GM23338 (cell line): ENCODE results near the gene TBC1D9B. TPM values are rescaled to one million over a fixed set of nuclear protein-coding genes. Genes with fewer than 3 reads are reported as not detected.

Experiments used
- ATAC-seq: fragments of 200-7000 bp; cut with Tn5 transposase; 3 replicates; pipeline ENCODE4 v1.9.1; 2020
- DNase-seq: peaks from one replicate; pipeline ENCODE4 v3.0.0-alpha.2; 2015; ENCODE audit warnings: low spot score
- H2AFZ ChIP-seq: fragments of 200-600 bp; sonication (generic); 2 replicates; pipeline ENCODE4 v1.8.0; 2016; ENCODE audit warnings: antibody characterized with exemption, mild to moderate bottlenecking, moderate library complexity
- H3F3A ChIP-seq: fragments of 200-600 bp; sonication (generic); replicated peaks from 2 replicates; pipeline ENCODE4 v1.8.0; 2017; ENCODE audit warnings: antibody characterized with exemption, mixed run types, low read depth
- H3K27ac ChIP-seq: fragments of 200-600 bp; sonication (generic); 2 replicates; pipeline ENCODE4 v1.6.1; 2016; ENCODE audit warnings: low read depth
- H3K27me3 ChIP-seq: fragments of 200-600 bp; sonication (generic); 2 replicates; pipeline ENCODE4 v1.8.0; 2016; ENCODE audit warnings: mild to moderate bottlenecking, mixed run types, moderate library complexity; ENCODE audit not compliant: insufficient read depth
- H3K36me3 ChIP-seq: fragments of 200-600 bp; sonication (generic); 2 replicates; pipeline ENCODE4 v1.8.0; 2016; ENCODE audit warnings: mild to moderate bottlenecking; ENCODE audit not compliant: insufficient read depth
- H3K4me1 ChIP-seq: fragments of 200-600 bp; sonication (generic); 2 replicates; pipeline ENCODE4 v1.8.0; 2016; ENCODE audit warnings: mild to moderate bottlenecking, moderate library complexity; ENCODE audit not compliant: insufficient read depth
- H3K4me2 ChIP-seq: fragments of 200-600 bp; sonication (generic); 2 replicates; pipeline ENCODE4 v1.7.1; 2017; ENCODE audit warnings: mixed run types
- H3K4me3 ChIP-seq: fragments of 200-600 bp; sonication (generic); 2 replicates; pipeline ENCODE4 v1.6.1; 2016; ENCODE audit warnings: mixed run types
- H3K79me2 ChIP-seq: fragments of 200-600 bp; sonication (generic); replicated peaks from 2 replicates; pipeline ENCODE4 v1.8.0; 2017; ENCODE audit warnings: mild to moderate bottlenecking; ENCODE audit not compliant: insufficient read depth
- H3K9me2 ChIP-seq: fragments of 200-600 bp; sonication (generic); 2 replicates; pipeline ENCODE4 v1.8.0; 2017; ENCODE audit not compliant: insufficient read depth
- H4K20me1 ChIP-seq: fragments of 200-600 bp; sonication (generic); replicated peaks from 2 replicates; pipeline ENCODE4 v1.8.0; 2017; ENCODE audit warnings: mild to moderate bottlenecking; ENCODE audit not compliant: insufficient read depth
- H3K27ac Mint-ChIP-seq: 2 replicates; pipeline ENCODE4 v1.8.0; 2020; ENCODE audit warnings: inconsistent platforms, mild to moderate bottlenecking, moderate library complexity, mixed read lengths
- H3K27me3 Mint-ChIP-seq: 3 replicates; pipeline ENCODE4 v1.8.0; 2022; ENCODE audit warnings: low read depth, mild to moderate bottlenecking, moderate library complexity, mixed read lengths, inconsistent platforms; ENCODE audit not compliant: insufficient read depth, poor library complexity
- H3K36me3 Mint-ChIP-seq: 3 replicates; pipeline ENCODE4 v1.8.0; 2021; ENCODE audit warnings: low read depth, mild to moderate bottlenecking, inconsistent platforms, moderate library complexity, mixed read lengths
- H3K4me1 Mint-ChIP-seq: 3 replicates; pipeline ENCODE4 v1.8.0; 2020; ENCODE audit warnings: mild to moderate bottlenecking, inconsistent platforms, mixed read lengths
- H3K4me3 Mint-ChIP-seq: 3 replicates; pipeline ENCODE4 v1.8.0; 2021; ENCODE audit warnings: moderate library complexity, mild to moderate bottlenecking, inconsistent platforms, mixed read lengths
- H3K9me3 Mint-ChIP-seq: 3 replicates; pipeline ENCODE4 v1.8.0; 2020; ENCODE audit warnings: moderate library complexity, mild to moderate bottlenecking, inconsistent platforms, mixed read lengths
- CREB1 ChIP-seq: fragments of 250-450 bp; sonication (Bioruptor Pico); IDR thresholded peaks from 2 replicates; pipeline ENCODE4 v1.5.0; 2020; ENCODE audit warnings: low read depth, mild to moderate bottlenecking, moderate library complexity
- EZH2 ChIP-seq: fragments of 200-600 bp; sonication (generic); IDR thresholded peaks from one replicate; pipeline ENCODE4 v1.8.0; 2017; ENCODE audit warnings: antibody characterized with exemption, mild to moderate bottlenecking, low read depth; ENCODE audit not compliant: unreplicated experiment
- EZH2phosphoT487 ChIP-seq: fragments of 200-600 bp; sonication (generic); IDR thresholded peaks from one replicate; pipeline ENCODE4 v1.8.1; 2018; ENCODE audit warnings: antibody characterized with exemption; ENCODE audit not compliant: unreplicated experiment
- JUNB ChIP-seq: IDR thresholded peaks from one replicate; pipeline ENCODE4 v1.6.1; 2016; ENCODE audit warnings: antibody characterized with exemption; ENCODE audit not compliant: unreplicated experiment
- NANOG ChIP-seq: IDR thresholded peaks from 2 replicates; pipeline ENCODE4 v1.6.1; 2016; ENCODE audit warnings: antibody characterized with exemption, borderline replicate concordance
- POLR2AphosphoS5 ChIP-seq: IDR thresholded peaks from 2 replicates; pipeline ENCODE4 v1.6.1; 2016; ENCODE audit warnings: antibody characterized with exemption, low read depth
- STAT1 ChIP-seq: IDR thresholded peaks from one replicate; pipeline ENCODE4 v1.6.1; 2016; ENCODE audit warnings: antibody characterized with exemption; ENCODE audit not compliant: unreplicated experiment
- ZNF114 ChIP-seq: fragments of 250-450 bp; sonication (Bioruptor Pico); IDR thresholded peaks from 2 replicates; pipeline ENCODE4 v1.5.0; 2020; ENCODE audit warnings: mild to moderate bottlenecking, moderate library complexity
- ZNF331 ChIP-seq: fragments of 250-450 bp; sonication (Bioruptor Pico); IDR thresholded peaks from 2 replicates; pipeline ENCODE4 v1.5.0; 2020; ENCODE audit warnings: low read depth, mild to moderate bottlenecking, moderate library complexity
- polyA plus RNA-seq: library from polyadenylated mRNA; unstranded; fragments of >200 nt; fragmentation: Nextera tagmentation; extraction: Ambion mirVana; gene quantifications from 2 replicates; pipeline ENCODE4 v1.2.1, GENCODE V29; 2016
- total RNA-seq: library from RNA; depleted of rRNA; stranded (reverse); fragments of >200 nt; shearing (Covaris generic); gene quantifications from 2 replicates; pipeline ENCODE4 v1.2.3, GENCODE V29; 2014
- TF ChIP-seq, protein P1 (sequence below), 2 experiments: fragments of 200-600 bp in 1 of 2; sonication (generic) in 1 of 2; conservative IDR thresholded peaks; 2 replicates each; pipeline versions ENCODE4 v1.5.1 to v1.6.1; 2016 to 2017; ENCODE audit warnings: antibody characterized with exemption in 2 of 2, low read depth in 2 of 2, mild to moderate bottlenecking in 2 of 2, moderate library complexity in 1 of 2
- TF ChIP-seq, protein P2 (sequence below): IDR thresholded peaks from one replicate; pipeline ENCODE4 v1.6.1; 2018; ENCODE audit warnings: antibody characterized with exemption; ENCODE audit not compliant: unreplicated experiment
- TF ChIP-seq, protein P3 (sequence below): fragments of 250-450 bp; sonication (Bioruptor Pico); IDR thresholded peaks from 2 replicates; pipeline ENCODE4 v1.5.0; 2020; ENCODE audit warnings: mild to moderate bottlenecking, moderate library complexity
- TF ChIP-seq, protein P4 (sequence below): IDR thresholded peaks from 2 replicates; pipeline ENCODE4 v1.6.1; 2016; ENCODE audit warnings: antibody characterized with exemption

TBC1D9B gene
- total and polyA plus RNA-seq, 2 experiments from 2014 or later: 19.0 to 38.0 TPM

DNA sequence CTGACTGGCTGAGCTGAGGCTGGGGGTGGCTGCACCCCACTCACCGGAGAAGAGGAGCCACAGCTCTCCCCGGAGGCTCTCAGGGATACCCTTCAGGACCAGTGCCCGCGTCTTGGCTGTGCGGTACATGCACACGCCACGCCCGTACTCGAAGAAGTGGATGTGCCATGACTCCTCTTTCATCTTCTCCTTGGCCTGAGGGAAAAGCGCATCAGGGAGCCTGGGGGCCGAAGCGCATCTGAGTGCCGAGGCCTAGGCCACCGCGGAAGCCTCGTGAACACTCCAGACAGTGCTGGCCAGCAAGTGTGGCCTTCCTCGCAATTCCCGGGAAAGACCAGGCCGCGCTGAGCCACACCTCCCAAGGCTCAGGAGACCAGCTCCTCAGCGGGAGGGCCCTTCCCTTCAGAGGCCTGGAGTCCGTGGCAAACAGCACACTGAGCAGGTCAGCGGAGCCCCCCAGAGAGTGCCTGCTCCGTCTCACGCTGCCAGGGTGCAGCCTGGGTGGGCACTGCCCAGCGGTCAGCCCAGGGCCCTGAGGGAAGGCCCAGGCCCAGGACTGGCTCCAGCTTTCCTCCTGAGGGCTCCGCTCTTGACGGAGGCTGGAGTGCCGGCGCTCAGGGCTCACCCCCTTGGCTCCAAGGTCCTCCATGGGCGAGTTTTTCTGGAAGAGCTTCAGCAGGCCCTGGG lies 28.6 kb downstream of the TBC1D9B start:
- Mint-ChIP-seq H3K27me3 (peaks cover 4% of the 10 kb centered on the region), H3K9me3 (peaks cover 25% of the 10 kb centered on the region), H3K4me1 (no peaks in the 10 kb centered on the region), H3K27ac (no peak overlapping the region), H3K36me3 (peaks cover 42% of the 10 kb centered on the region), H3K4me3 (no peak overlapping the region)
- no peaks in the 10 kb centered on the region for H3K4me1 ChIP-seq
- DNase-seq (no peak), ATAC-seq (no peak; the same call in 2 of the 3 replicates)
- no peak overlapping the region for H3K4me3 ChIP-seq
- no peaks in the 10 kb centered on the region for H3K27me3 ChIP-seq
- no peaks in the 10 kb centered on the region for H4K20me1 ChIP-seq
- H3K9me2 ChIP-seq: 0 out of 2 replicates have a peak, but pooled peaks cover 2% of the 10 kb centered on the region
- no peak overlapping the region for H3K4me2 ChIP-seq
- H3F3A ChIP-seq: no peaks in the 10 kb centered on the region
- no peaks in the 10 kb centered on the region for H3K79me2 ChIP-seq
- no peak for TF ChIP-seq STAT1
- no peak for TF ChIP-seq EZH2
- TF ChIP-seq EZH2phosphoT487: no peak
- TF ChIP-seq, protein P1, sequence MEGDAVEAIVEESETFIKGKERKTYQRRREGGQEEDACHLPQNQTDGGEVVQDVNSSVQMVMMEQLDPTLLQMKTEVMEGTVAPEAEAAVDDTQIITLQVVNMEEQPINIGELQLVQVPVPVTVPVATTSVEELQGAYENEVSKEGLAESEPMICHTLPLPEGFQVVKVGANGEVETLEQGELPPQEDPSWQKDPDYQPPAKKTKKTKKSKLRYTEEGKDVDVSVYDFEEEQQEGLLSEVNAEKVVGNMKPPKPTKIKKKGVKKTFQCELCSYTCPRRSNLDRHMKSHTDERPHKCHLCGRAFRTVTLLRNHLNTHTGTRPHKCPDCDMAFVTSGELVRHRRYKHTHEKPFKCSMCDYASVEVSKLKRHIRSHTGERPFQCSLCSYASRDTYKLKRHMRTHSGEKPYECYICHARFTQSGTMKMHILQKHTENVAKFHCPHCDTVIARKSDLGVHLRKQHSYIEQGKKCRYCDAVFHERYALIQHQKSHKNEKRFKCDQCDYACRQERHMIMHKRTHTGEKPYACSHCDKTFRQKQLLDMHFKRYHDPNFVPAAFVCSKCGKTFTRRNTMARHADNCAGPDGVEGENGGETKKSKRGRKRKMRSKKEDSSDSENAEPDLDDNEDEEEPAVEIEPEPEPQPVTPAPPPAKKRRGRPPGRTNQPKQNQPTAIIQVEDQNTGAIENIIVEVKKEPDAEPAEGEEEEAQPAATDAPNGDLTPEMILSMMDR (conservative IDR thresholded peaks at IDR 0.05; ENCODE audit: low read depth in 2 of 2): no peak
- no peak for TF ChIP-seq ZNF114
- no peak for TF ChIP-seq CREB1 (CRISPR knock-in tag)
- TF ChIP-seq JUNB: no peak
- TF ChIP-seq POLR2AphosphoS5: no peak
- TF ChIP-seq, protein P2, sequence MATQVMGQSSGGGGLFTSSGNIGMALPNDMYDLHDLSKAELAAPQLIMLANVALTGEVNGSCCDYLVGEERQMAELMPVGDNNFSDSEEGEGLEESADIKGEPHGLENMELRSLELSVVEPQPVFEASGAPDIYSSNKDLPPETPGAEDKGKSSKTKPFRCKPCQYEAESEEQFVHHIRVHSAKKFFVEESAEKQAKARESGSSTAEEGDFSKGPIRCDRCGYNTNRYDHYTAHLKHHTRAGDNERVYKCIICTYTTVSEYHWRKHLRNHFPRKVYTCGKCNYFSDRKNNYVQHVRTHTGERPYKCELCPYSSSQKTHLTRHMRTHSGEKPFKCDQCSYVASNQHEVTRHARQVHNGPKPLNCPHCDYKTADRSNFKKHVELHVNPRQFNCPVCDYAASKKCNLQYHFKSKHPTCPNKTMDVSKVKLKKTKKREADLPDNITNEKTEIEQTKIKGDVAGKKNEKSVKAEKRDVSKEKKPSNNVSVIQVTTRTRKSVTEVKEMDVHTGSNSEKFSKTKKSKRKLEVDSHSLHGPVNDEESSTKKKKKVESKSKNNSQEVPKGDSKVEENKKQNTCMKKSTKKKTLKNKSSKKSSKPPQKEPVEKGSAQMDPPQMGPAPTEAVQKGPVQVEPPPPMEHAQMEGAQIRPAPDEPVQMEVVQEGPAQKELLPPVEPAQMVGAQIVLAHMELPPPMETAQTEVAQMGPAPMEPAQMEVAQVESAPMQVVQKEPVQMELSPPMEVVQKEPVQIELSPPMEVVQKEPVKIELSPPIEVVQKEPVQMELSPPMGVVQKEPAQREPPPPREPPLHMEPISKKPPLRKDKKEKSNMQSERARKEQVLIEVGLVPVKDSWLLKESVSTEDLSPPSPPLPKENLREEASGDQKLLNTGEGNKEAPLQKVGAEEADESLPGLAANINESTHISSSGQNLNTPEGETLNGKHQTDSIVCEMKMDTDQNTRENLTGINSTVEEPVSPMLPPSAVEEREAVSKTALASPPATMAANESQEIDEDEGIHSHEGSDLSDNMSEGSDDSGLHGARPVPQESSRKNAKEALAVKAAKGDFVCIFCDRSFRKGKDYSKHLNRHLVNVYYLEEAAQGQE: no peak
- TF ChIP-seq ZNF331: no peak
- TF ChIP-seq, protein P3, sequence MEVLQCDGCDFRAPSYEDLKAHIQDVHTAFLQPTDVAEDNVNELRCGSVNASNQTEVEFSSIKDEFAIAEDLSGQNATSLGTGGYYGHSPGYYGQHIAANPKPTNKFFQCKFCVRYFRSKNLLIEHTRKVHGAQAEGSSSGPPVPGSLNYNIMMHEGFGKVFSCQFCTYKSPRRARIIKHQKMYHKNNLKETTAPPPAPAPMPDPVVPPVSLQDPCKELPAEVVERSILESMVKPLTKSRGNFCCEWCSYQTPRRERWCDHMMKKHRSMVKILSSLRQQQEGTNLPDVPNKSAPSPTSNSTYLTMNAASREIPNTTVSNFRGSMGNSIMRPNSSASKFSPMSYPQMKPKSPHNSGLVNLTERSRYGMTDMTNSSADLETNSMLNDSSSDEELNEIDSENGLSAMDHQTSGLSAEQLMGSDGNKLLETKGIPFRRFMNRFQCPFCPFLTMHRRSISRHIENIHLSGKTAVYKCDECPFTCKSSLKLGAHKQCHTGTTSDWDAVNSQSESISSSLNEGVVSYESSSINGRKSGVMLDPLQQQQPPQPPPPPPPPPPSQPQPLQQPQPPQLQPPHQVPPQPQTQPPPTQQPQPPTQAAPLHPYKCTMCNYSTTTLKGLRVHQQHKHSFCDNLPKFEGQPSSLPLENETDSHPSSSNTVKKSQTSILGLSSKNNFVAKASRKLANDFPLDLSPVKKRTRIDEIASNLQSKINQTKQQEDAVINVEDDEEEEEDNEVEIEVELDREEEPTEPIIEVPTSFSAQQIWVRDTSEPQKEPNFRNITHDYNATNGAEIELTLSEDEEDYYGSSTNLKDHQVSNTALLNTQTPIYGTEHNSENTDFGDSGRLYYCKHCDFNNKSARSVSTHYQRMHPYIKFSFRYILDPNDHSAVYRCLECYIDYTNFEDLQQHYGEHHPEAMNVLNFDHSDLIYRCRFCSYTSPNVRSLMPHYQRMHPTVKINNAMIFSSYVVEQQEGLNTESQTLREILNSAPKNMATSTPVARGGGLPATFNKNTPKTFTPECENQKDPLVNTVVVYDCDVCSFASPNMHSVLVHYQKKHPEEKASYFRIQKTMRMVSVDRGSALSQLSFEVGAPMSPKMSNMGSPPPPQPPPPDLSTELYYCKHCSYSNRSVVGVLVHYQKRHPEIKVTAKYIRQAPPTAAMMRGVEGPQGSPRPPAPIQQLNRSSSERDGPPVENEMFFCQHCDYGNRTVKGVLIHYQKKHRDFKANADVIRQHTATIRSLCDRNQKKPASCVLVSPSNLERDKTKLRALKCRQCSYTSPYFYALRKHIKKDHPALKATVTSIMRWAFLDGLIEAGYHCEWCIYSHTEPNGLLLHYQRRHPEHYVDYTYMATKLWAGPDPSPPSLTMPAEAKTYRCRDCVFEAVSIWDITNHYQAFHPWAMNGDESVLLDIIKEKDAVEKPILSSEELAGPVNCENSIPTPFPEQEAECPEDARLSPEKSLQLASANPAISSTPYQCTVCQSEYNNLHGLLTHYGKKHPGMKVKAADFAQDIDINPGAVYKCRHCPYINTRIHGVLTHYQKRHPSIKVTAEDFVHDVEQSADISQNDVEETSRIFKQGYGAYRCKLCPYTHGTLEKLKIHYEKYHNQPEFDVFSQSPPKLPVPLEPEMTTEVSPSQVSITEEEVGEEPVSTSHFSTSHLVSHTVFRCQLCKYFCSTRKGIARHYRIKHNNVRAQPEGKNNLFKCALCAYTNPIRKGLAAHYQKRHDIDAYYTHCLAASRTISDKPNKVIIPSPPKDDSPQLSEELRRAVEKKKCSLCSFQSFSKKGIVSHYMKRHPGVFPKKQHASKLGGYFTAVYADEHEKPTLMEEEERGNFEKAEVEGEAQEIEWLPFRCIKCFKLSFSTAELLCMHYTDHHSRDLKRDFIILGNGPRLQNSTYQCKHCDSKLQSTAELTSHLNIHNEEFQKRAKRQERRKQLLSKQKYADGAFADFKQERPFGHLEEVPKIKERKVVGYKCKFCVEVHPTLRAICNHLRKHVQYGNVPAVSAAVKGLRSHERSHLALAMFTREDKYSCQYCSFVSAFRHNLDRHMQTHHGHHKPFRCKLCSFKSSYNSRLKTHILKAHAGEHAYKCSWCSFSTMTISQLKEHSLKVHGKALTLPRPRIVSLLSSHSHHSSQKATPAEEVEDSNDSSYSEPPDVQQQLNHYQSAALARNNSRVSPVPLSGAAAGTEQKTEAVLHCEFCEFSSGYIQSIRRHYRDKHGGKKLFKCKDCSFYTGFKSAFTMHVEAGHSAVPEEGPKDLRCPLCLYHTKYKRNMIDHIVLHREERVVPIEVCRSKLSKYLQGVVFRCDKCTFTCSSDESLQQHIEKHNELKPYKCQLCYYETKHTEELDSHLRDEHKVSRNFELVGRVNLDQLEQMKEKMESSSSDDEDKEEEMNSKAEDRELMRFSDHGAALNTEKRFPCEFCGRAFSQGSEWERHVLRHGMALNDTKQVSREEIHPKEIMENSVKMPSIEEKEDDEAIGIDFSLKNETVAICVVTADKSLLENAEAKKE (CRISPR knock-in tag): no peak
- TF ChIP-seq NANOG: no peak
- TF ChIP-seq, protein P4, sequence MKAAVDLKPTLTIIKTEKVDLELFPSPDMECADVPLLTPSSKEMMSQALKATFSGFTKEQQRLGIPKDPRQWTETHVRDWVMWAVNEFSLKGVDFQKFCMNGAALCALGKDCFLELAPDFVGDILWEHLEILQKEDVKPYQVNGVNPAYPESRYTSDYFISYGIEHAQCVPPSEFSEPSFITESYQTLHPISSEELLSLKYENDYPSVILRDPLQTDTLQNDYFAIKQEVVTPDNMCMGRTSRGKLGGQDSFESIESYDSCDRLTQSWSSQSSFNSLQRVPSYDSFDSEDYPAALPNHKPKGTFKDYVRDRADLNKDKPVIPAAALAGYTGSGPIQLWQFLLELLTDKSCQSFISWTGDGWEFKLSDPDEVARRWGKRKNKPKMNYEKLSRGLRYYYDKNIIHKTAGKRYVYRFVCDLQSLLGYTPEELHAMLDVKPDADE: no peak
- H3K27ac ChIP-seq: no peak overlapping the region
- H3K36me3 ChIP-seq: peaks cover 15% of the 10 kb centered on the region
- no peak overlapping the region for H2AFZ ChIP-seq
